CD8-positive, alpha-beta memory T cell (primary cell): ENCODE results near the gene RRAD. TPM values are rescaled to one million over a fixed set of nuclear protein-coding genes. Genes with fewer than 3 reads are reported as not detected.

Experiments used
- CTCF ChIA-PET: fragments of 350-600 bp; sonication (Branson Sonifier 250); formaldehyde crosslinking; loops from one replicate; lab custom pipeline; 2021; ENCODE audit warnings: antibody characterized with exemption; lab: Charles Lee
- POLR2A ChIA-PET: fragments of 350-600 bp; sonication (Branson Sonifier 250); formaldehyde crosslinking; loops from one replicate; lab custom pipeline; 2021; ENCODE audit warnings: antibody characterized with exemption; lab: Charles Lee
- DNase-seq, 5 donors: peaks; one replicate each; pipeline versions ENCODE4 v3.0.0 to v3.0.0-alpha.2; 2020 to 2022; ENCODE audit warnings: mixed read lengths in 1 of 5
- H3K27ac ChIP-seq: one replicate; pipeline ENCODE4 v1.7.0; 2013; ENCODE audit warnings: low read depth, mild to moderate bottlenecking, low read length, moderate library complexity
- H3K27me3 ChIP-seq: 2 replicates; pipeline ENCODE4 v1.7.0; 2013; ENCODE audit warnings: low read length, mild to moderate bottlenecking; ENCODE audit not compliant: insufficient read depth, poor library complexity, severe bottlenecking
- H3K36me3 ChIP-seq: 2 replicates; pipeline ENCODE4 v1.7.0; 2013; ENCODE audit warnings: mild to moderate bottlenecking, low read length, moderate library complexity; ENCODE audit not compliant: insufficient read depth
- H3K4me1 ChIP-seq: 2 replicates; pipeline ENCODE4 v1.7.0; 2013; ENCODE audit warnings: mild to moderate bottlenecking, low read length, moderate library complexity; ENCODE audit not compliant: insufficient read depth
- H3K4me3 ChIP-seq: 2 replicates; pipeline ENCODE4 v1.7.0; 2013; ENCODE audit warnings: mild to moderate bottlenecking, low read length
- H3K9me3 ChIP-seq: 2 replicates; pipeline ENCODE4 v1.7.0; 2013; ENCODE audit warnings: mild to moderate bottlenecking, low read length
- H3K27ac Mint-ChIP-seq, 8 donors: one replicate each; pipeline ENCODE4 v1.8.0; 2020 to 2021; ENCODE audit warnings: mixed read lengths in 8 of 8, mild to moderate bottlenecking in 6 of 8, inconsistent platforms in 3 of 8, moderate library complexity in 3 of 8
- H3K27me3 Mint-ChIP-seq, 2 donors: one replicate each; pipeline ENCODE4 v1.8.0; 2020 to 2021; ENCODE audit warnings: mixed read lengths in 2 of 2, mild to moderate bottlenecking in 1 of 2, moderate library complexity in 1 of 2
- H3K36me3 Mint-ChIP-seq, 3 donors: one replicate each; pipeline ENCODE4 v1.8.0; 2020 to 2021; ENCODE audit warnings: mixed read lengths in 3 of 3, inconsistent platforms in 1 of 3, mild to moderate bottlenecking in 1 of 3
- H3K4me1 Mint-ChIP-seq, 3 donors: one replicate each; pipeline ENCODE4 v1.8.0; 2020 to 2021; ENCODE audit warnings: mixed read lengths in 3 of 3, inconsistent platforms in 1 of 3, mild to moderate bottlenecking in 1 of 3
- H3K4me3 Mint-ChIP-seq, 7 donors: one replicate each; pipeline ENCODE4 v1.8.0; 2020 to 2021; ENCODE audit warnings: mixed read lengths in 7 of 7, mild to moderate bottlenecking in 6 of 7, moderate library complexity in 4 of 7, inconsistent platforms in 2 of 7
- H3K9me3 Mint-ChIP-seq, 5 donors: one replicate each; pipeline ENCODE4 v1.8.0; 2020 to 2022; ENCODE audit warnings: mixed read lengths in 5 of 5, mild to moderate bottlenecking in 3 of 5, moderate library complexity in 2 of 5, inconsistent platforms in 1 of 5
- polyA plus RNA-seq: library from polyadenylated mRNA; unstranded; fragments of 300-500 nt; fragmentation: Illumina TruSeq; gene quantifications from one replicate; pipeline ENCODE4 v1.2.3, GENCODE V29; 2021
- total RNA-seq, 2 experiments: library from RNA; stranded (reverse); gene quantifications; one replicate each; pipeline ENCODE4 v1.2.3, GENCODE V29; 2021

Gene RRAD
- total and polyA plus RNA-seq, 3 experiments from 2014 or later = 0.60 to 0.88 TPM; not detected in 1

DNA sequence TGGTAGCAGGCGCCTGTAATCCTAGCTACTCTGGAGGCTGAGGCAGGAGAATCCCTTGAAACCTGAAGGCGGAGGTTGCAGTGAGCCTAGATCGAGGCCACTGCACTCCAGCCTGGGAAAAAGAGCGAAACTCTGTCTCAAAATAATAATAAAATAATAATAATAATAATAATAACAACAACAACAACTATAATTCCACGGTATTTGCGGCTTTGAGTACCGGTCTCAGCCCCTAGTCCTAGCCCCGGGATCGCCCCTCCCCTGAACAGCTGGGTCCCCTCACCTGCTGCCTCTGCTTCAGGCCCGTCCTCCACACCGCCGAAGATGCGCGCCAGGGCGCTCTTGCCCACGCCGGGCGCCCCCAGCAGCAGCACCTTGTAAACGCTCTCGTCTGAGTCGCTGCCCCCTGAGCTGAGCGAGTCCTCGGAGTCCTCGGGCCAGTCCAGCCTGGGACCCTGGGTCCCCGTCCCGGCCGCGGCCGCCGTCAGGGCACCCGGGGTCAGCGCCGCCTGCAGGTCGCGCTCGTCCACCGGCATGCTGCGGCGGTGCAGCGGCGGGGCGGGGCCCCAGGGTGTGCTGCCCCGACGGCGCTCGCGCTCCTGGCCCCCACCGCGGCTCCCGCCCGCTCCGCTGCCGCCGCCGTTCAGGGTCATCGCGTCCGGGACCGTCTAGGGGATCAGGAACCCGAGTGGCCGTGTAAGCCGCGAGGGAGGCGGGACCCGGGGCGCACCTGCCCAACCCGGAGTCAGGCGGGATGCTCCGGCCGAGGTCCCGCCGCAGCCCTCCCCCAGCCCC, 611 bp downstream of the RRAD start:
- Histone ChIP-seq H3K36me3 (no peaks in the 10 kb centered on the region), H3K4me1 (no peaks in the 10 kb centered on the region), H3K4me3 (no peak overlapping the region), H3K27me3 (peaks cover 13% of the 10 kb centered on the region), H3K9me3 (no peaks in the 10 kb centered on the region), H3K27ac (no peak overlapping the region)
- H3K36me3 Mint-ChIP-seq = no peaks in the 10 kb centered on the region
- H3K27me3 Mint-ChIP-seq = peaks cover 30 to 46% of the 10 kb centered on the region in 2 donors
- DNase-seq = peak in 4 of 5 donors; percentile 18 to 37 (median 32)
- H3K4me3 Mint-ChIP-seq = peak overlapping the region in 6 of 7 donors; percentile 38 to 74 (median 53)
- ChIA-PET CTCF (interaction anchor here (0.8 kb wide), 1 partner anchor 20 kb away, joined by 3 read pairs; no protein-coding TSS in a partner anchor), POLR2A (no interaction called here)
- peaks cover 0 to 12% (median 2%) of the 10 kb centered on the region in 3 donors for H3K4me1 Mint-ChIP-seq
- no peak overlapping the region for H3K27ac Mint-ChIP-seq
- no peaks in the 10 kb centered on the region for H3K9me3 Mint-ChIP-seq

DNA sequence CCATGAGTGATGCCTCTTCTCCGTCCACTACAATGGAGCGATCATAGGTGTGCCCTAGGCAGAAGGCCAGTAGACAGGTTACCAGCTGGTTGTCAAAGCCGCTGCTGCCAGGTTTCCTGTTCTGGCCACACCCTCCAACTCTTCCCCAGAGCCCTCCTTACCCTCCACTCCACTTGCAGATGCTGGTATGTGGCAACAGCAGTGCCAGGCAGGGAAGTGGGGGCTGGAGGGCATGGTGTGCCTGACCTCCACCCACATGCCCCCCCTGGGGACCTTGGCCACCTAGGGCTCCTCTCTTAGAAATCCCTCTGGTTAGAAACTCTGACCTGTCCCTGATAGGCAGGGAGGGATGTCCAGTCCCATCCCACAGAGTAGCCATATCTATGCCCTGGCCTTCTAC, 1.5 kb downstream of the RRAD start:
- no peak overlapping the region for H3K4me3 ChIP-seq

DNA sequence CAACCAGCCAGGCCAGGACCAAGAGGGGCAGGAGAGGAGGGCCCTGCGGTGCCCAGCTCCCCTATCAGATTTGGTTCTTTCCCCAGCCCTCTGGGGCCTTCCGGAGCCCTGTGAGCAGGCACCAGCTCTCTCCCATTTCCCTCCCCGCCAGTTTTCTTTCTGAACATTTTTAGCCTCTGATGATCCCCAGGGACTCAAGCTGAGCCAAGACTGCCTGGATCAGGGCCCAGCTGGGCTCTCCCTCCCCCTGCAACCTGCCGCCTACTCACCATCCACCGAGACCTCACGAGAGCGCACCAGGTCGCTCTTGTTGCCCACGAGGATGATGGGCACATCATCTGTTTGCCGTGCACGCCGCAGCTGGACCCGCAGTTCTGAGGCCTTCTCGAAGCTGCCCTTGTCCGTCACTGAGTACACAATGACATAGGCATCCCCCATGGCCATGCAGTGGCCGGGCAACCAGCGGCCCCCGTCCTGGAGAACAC, 2.0 kb downstream of the RRAD start:
- Histone ChIP-seq H3K4me1 (no peaks in the 10 kb centered on the region), H3K27me3 (peaks cover 13% of the 10 kb centered on the region), H3K9me3 (no peaks in the 10 kb centered on the region), H3K4me3 (no peak overlapping the region), H3K36me3 (no peaks in the 10 kb centered on the region), H3K27ac (no peak overlapping the region)
- ChIA-PET POLR2A (no interaction called here), CTCF (no interaction called here)
- H3K36me3 Mint-ChIP-seq = no peaks in the 10 kb centered on the region
- DNase-seq = no peak
- peaks cover 0 to 12% (median 2%) of the 10 kb centered on the region in 3 donors for H3K4me1 Mint-ChIP-seq
- H3K9me3 Mint-ChIP-seq = no peaks in the 10 kb centered on the region
- peak overlapping the region in 1 of 7 donors; percentile 84 for H3K4me3 Mint-ChIP-seq
- peaks cover 30 to 46% of the 10 kb centered on the region in 2 donors for H3K27me3 Mint-ChIP-seq
- H3K27ac Mint-ChIP-seq = no peak overlapping the region

More for the DNA sequence above, 1.5 kb downstream of the RRAD start:
- Mint-ChIP-seq H3K36me3 (no peaks in the 10 kb centered on the region), H3K27me3 (peaks cover 30 to 46% of the 10 kb centered on the region in 2 donors), H3K4me1 (peaks cover 0 to 12% (median 2%) of the 10 kb centered on the region in 3 donors), H3K27ac (no peak overlapping the region), H3K4me3 (no peak overlapping the region), H3K9me3 (no peaks in the 10 kb centered on the region)
- DNase-seq = no peak
- H3K27ac ChIP-seq = no peak overlapping the region
- H3K9me3 ChIP-seq = no peaks in the 10 kb centered on the region
- ChIA-PET POLR2A (no interaction called here), CTCF (no interaction called here)
- H3K4me1 ChIP-seq = no peaks in the 10 kb centered on the region
- H3K36me3 ChIP-seq = no peaks in the 10 kb centered on the region
- peaks cover 13% of the 10 kb centered on the region for H3K27me3 ChIP-seq

DNA sequence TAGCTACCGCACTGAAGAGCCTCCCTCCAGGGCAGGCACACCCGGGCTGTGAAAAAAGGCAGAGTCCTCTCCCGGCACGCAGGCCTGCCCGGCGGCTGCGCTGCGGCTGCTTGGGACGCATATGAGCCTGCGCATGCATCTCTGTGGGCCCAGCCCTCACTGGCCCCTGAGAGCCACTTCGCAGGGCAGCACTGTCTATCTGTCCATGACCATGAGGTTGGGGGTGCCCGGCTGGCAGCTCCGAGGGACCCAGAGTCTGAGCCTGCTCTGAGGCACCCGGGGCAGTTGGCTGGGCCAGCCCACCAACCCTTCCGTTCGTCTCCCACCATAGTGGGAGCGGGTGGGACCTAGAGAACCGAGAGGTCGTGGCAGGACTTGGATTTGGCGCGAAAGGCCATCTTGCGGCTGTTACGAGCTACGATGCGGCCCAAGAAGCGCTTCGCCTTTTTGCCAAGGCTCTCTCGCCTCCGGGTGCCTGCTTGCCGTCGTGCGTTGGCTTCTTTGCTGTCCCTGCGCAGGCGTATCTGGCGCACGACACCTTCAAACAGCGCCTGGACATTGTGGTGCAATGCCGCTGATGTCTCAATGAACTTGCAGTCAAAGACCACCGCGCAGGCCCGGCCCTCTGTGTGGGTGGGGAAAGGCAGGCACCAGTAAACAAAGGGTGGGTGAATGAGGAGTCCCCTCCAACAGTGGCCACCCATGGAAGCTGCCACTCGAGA, 3.4 kb downstream of the RRAD start:
- Mint-ChIP-seq H3K36me3 (no peaks in the 10 kb centered on the region), H3K27me3 (peaks cover 27 to 46% of the 10 kb centered on the region in 2 donors), H3K4me1 (peaks cover 0 to 12% (median 2%) of the 10 kb centered on the region in 3 donors), H3K4me3 (no peak overlapping the region), H3K27ac (no peak overlapping the region), H3K9me3 (no peaks in the 10 kb centered on the region)
- Histone ChIP-seq H3K27ac (no peak overlapping the region), H3K4me1 (no peaks in the 10 kb centered on the region), H3K36me3 (no peaks in the 10 kb centered on the region), H3K4me3 (no peak overlapping the region), H3K27me3 (peaks cover 13% of the 10 kb centered on the region), H3K9me3 (no peaks in the 10 kb centered on the region)
- no peak for DNase-seq
- CTCF ChIA-PET = interaction anchor here (1.2 kb wide), 1 partner anchor 32 kb away, joined by 4 read pairs; no protein-coding TSS in a partner anchor
- POLR2A ChIA-PET = no interaction called here

DNA sequence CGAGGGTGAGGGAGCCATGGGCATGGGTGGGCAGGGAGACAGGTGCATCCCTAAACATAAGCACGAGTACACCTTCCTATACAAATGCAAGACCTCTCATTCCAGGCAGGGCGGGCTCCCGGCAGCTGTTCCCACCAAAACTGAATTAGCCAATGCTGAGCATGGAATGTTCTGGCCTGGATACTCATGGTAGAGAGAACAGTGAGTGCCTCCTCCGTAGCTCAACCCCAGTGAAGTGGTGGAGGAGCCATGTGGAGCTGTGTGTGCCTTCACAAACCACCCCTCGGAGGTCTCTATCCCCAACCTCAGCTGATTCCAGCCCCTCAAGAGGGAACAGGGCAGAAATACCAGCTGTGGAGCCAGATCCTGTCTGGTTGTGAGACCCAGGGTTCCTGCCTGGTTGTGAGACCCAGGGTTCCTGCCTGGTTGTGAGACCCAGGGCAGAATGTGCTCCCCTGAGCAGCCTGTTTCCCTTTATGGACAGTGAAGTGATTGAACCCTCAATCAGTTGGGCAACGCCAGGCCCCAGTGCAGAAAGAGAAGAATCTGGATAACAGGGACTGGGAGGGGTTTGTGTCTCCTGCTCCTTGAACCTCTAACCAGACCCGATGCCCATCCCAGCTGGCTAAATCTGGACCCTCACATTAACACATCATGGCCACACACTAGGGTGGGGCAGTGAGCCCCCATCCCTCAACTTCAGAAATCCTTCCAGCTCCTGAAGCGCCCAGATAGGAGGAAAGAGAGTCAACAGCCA, 4.2 kb downstream of the RRAD start:
- Histone ChIP-seq H3K4me3 (no peak overlapping the region), H3K9me3 (no peaks in the 10 kb centered on the region), H3K27ac (no peak overlapping the region), H3K4me1 (no peaks in the 10 kb centered on the region), H3K36me3 (no peaks in the 10 kb centered on the region), H3K27me3 (peaks cover 13% of the 10 kb centered on the region)
- Mint-ChIP-seq H3K9me3 (no peaks in the 10 kb centered on the region), H3K4me3 (no peak overlapping the region), H3K27me3 (peaks cover 25 to 40% of the 10 kb centered on the region in 2 donors), H3K27ac (no peak overlapping the region), H3K4me1 (peaks cover 0 to 12% (median 2%) of the 10 kb centered on the region in 3 donors), H3K36me3 (no peaks in the 10 kb centered on the region)
- DNase-seq = no peak
- ChIA-PET CTCF (interaction anchor here (1.2 kb wide), 1 partner anchor 33 kb away, joined by 4 read pairs; no protein-coding TSS in a partner anchor), POLR2A (no interaction called here)

DNA sequence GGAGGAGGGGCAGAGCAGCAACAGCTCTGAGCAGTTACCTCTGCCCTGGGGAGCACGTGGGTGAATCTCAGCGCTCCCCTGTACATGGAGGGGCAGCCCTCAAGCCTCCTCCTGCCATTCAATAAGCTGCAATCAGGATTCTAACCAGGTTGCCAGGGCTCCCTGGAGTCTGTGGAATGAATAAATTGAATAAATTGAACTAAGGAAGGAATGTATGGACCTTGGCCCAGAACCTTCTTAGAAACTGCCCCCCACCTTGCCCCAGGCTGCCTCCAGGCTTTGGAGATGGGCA, 5.1 kb downstream of the RRAD start:
- no peaks in the 10 kb centered on the region for H3K36me3 Mint-ChIP-seq
- peaks cover 19 to 32% of the 10 kb centered on the region in 2 donors for H3K27me3 Mint-ChIP-seq
- H3K36me3 ChIP-seq = no peaks in the 10 kb centered on the region
- peaks cover 0 to 5% (median 0%) of the 10 kb centered on the region in 3 donors for H3K4me1 Mint-ChIP-seq
- no peaks in the 10 kb centered on the region for H3K9me3 Mint-ChIP-seq
- H3K27me3 ChIP-seq = peaks cover 9% of the 10 kb centered on the region
- H3K4me3 Mint-ChIP-seq = no peak overlapping the region
- no peak overlapping the region for H3K27ac ChIP-seq
- POLR2A ChIA-PET = no interaction called here
- DNase-seq = no peak
- H3K27ac Mint-ChIP-seq = no peak overlapping the region
- H3K9me3 ChIP-seq = no peaks in the 10 kb centered on the region
- no peaks in the 10 kb centered on the region for H3K4me1 ChIP-seq
- no peak overlapping the region for H3K4me3 ChIP-seq
- CTCF ChIA-PET = interaction anchor here (0.9 kb wide), 1 partner anchor 52 kb away, joined by 3 read pairs; no protein-coding TSS in a partner anchor

DNA sequence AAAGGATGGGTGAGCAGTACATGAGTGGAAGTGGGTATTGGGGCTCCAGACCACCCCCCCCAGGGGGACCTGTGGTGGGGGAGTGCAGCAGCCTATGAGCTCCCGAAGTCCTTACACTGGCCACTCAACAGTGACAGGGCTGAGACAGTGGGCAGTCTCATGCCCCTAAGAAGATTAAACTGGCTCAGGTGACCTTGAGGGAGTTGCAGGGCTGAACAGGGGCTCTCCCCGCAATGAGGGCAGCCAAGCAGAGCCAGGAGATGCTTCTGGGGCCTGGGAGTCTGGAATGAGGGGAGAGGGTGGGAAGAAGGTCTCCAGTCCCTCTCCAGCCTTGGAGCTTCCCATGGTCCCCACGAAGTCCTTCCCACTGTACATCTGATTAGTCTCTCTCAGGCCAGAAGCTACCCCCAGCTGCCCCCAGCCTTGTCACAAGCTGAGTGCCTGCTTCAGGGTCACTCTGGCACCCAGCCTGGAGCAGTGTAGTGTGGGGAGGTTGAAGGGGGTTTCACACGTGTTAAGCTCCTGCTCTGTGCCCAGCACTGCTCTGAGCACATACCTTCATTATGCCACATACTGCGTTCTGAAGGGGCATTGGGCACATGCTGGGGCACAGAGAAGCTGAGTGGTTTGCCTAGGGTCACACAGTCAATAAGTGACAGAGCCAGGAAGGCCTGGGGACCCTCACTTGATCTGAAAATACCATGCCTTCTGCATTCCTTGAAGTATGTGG, 5.6 kb downstream of the RRAD start:
- Histone ChIP-seq H3K27me3 (peaks cover 9% of the 10 kb centered on the region), H3K4me3 (no peak overlapping the region), H3K9me3 (no peaks in the 10 kb centered on the region), H3K36me3 (no peaks in the 10 kb centered on the region), H3K27ac (no peak overlapping the region), H3K4me1 (no peaks in the 10 kb centered on the region)
- H3K4me3 Mint-ChIP-seq = no peak overlapping the region
- DNase-seq = no peak
- H3K36me3 Mint-ChIP-seq = no peaks in the 10 kb centered on the region
- H3K27me3 Mint-ChIP-seq = peaks cover 19 to 29% of the 10 kb centered on the region in 2 donors
- no peak overlapping the region for H3K27ac Mint-ChIP-seq
- H3K4me1 Mint-ChIP-seq = peaks cover 0 to 3% (median 0%) of the 10 kb centered on the region in 3 donors
- POLR2A ChIA-PET = interaction anchor here (0.5 kb wide), 1 partner anchor 483 kb away, joined by 4 read pairs; no protein-coding TSS in a partner anchor
- CTCF ChIA-PET = interaction anchor here (0.9 kb wide), 1 partner anchor 52 kb away, joined by 3 read pairs; no protein-coding TSS in a partner anchor
- no peaks in the 10 kb centered on the region for H3K9me3 Mint-ChIP-seq
